Gastroesophageal sphincter (tissue), 3 donors: ENCODE measurements around the gene FAM24B.

ENCODE experiments used
- CTCF ChIP-seq, 4 experiments: fragments of 200-600 bp in 2 of 4; fragments of 450-650 bp in 2 of 4; sonication (generic) in 1 of 4; IDR thresholded peaks; one replicate each; pipeline ENCODE4 v1.5.1; 2017 to 2019; ENCODE audit warnings: antibody characterized with exemption in 4 of 4, mild to moderate bottlenecking in 2 of 4, moderate library complexity in 2 of 4
- EP300 ChIP-seq: sonication (generic); formaldehyde crosslinking; IDR thresholded peaks from one replicate; pipeline ENCODE4 v1.6.1; 2017; ENCODE audit warnings: antibody characterized with exemption, mild to moderate bottlenecking
- POLR2AphosphoS5 ChIP-seq: sonication (generic); formaldehyde crosslinking; IDR thresholded peaks from one replicate; pipeline ENCODE4 v1.6.1; 2017; ENCODE audit warnings: antibody characterized with exemption

- TF ChIP-seq CTCF (IDR thresholded peaks at IDR 0.05): no peak
- TF ChIP-seq EP300: no peak
- no peak for TF ChIP-seq POLR2AphosphoS5
Observed at GRCh38 chr10:122861711-122862161, 17.6 kb downstream of the FAM24B start.
